ENCODE results near the gene MBTPS2. TPM values are rescaled to one million over a fixed set of nuclear protein-coding genes. Genes with fewer than 3 reads are reported as not detected.
"Not testable (repeated sequence)": the region's sequence is repeated elsewhere in the genome, so short reads cannot be mapped to it uniquely, and the experiment has no call there.

The MBTPS2 gene
- total and polyA plus RNA-seq, 8 donors = 1.2 to 20.2 (median 2.1) TPM; not detected in 1

DNA sequence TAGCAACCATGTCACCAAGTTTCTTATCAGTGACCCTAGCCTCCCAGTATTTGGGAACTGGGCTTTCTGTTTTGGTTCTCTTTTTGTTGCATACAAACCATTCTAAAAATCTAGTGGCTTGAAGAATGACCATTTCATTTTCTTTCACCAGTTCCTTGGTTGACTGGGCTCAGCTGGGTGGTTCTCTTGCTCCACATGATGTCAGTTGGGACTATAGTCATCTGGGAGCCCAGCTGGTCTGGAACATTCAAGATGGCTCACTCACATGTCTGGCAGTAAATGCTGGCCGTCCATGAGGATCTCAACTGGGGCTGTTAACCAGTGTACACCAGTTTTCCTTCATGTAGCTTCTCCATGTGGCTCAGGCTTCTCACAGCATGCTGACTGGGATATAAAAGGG lies 27.6 kb upstream of the MBTPS2 start:
- Histone ChIP-seq H3K9me3 (peaks cover 0 to 13% (median 3%) of the 10 kb centered on the region in 4 donors), H3K4me1 (no peaks in the 10 kb centered on the region), H3K36me3 (no peaks in the 10 kb centered on the region), H3K4me3 (no peak overlapping the region), H3K27me3 (no peaks in the 10 kb centered on the region), H3K27ac (no peak overlapping the region)
- 60 to 95% (median 71%) methylated on average over 1 of the region's 1 CpG for WGBS, 5 donors
- DNase-seq = no peak
- intact Hi-C loops (cut with DNase I; ENCODE audit: low total_unique reads) = no loop called here
- no peak for TF ChIP-seq EP300 (IDR thresholded peaks at IDR 0.05)
- TF ChIP-seq, protein P1, sequence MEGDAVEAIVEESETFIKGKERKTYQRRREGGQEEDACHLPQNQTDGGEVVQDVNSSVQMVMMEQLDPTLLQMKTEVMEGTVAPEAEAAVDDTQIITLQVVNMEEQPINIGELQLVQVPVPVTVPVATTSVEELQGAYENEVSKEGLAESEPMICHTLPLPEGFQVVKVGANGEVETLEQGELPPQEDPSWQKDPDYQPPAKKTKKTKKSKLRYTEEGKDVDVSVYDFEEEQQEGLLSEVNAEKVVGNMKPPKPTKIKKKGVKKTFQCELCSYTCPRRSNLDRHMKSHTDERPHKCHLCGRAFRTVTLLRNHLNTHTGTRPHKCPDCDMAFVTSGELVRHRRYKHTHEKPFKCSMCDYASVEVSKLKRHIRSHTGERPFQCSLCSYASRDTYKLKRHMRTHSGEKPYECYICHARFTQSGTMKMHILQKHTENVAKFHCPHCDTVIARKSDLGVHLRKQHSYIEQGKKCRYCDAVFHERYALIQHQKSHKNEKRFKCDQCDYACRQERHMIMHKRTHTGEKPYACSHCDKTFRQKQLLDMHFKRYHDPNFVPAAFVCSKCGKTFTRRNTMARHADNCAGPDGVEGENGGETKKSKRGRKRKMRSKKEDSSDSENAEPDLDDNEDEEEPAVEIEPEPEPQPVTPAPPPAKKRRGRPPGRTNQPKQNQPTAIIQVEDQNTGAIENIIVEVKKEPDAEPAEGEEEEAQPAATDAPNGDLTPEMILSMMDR (IDR thresholded peaks at IDR 0.05) = no peak
- no peak for TF ChIP-seq POLR2AphosphoS5 (IDR thresholded peaks at IDR 0.05)
- no peak for TF ChIP-seq POLR2A (IDR thresholded peaks at IDR 0.05)

DNA sequence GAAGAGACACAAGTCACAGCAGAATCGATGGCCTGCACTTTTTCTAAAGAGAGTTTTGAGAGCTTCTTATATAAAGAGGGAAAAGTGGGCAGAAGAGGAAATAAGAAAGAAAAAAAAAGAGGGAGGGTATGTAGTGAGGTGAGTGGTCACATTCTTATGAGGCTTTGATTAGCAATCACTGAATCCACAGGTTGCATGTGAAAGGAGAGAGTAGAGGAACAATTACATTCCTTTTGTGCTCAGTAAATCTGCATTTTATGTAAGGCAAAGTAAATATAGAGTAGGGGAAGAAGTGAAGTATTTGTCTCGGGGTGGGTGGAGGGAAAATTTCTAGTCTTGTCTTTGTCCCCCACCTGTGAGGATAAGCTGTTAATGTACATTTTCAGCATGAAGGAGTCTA lies 26.8 kb upstream of the MBTPS2 start:
- H3K36me3 ChIP-seq = no peaks in the 10 kb centered on the region
- H3K4me3 ChIP-seq = no peak overlapping the region
- intact Hi-C loops (cut with DNase I; ENCODE audit: low total_unique reads) = no loop called here
- no peak overlapping the region for H3K27ac ChIP-seq
- no peaks in the 10 kb centered on the region for H3K4me1 ChIP-seq
- 59 to 76% (median 66%) methylated on average over 2 of the region's 2 CpGs for WGBS, 5 donors
- no peaks in the 10 kb centered on the region for H3K27me3 ChIP-seq
- peaks cover 0 to 13% (median 3%) of the 10 kb centered on the region in 4 donors for H3K9me3 ChIP-seq
- DNase-seq = no peak
- TF ChIP-seq POLR2A (IDR thresholded peaks at IDR 0.05) (no peak), POLR2AphosphoS5 (IDR thresholded peaks at IDR 0.05) (no peak), EP300 (IDR thresholded peaks at IDR 0.05) (no peak)
- TF ChIP-seq, protein P1 (IDR thresholded peaks at IDR 0.05) = no peak

DNA sequence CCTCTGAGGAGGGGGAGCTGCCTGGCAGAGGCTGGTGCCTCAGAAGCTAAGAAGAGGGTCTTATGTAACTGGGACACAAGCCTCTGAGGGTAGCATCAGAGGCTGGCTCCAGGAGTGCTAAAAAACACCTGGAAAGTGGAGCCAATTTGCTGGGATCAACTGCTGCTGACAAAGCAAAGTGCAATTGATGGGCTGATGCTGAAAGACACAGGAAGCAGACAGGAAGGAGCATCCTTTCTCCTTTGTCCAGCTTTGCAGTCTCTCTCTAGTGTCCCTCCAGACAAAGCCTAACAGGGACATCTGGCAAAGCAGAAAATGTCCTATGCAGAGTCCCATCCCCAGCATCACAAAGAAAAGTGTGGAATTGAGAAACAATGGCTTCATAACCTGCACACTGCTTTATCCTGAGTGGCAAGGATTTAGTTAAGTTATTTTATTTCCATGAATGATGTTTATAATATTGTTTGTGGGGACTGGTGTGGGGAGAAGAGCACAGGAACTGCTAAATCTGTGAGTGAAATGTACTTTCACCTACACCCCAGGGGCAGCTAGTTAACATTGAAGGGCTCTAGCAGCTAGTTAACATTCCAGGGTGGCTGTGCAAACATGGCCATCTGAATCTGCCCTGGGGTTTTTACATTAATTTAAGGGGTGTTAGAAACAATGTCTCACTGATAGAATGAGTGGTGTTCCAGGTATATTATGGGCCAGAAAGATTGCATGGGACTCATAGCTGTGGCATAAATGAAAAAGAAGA lies 25.6 kb upstream of the MBTPS2 start:
- H3K27me3 ChIP-seq = no peaks in the 10 kb centered on the region
- H3K27ac ChIP-seq = no peak overlapping the region
- intact Hi-C loops (cut with DNase I; ENCODE audit: low total_unique reads) = no loop called here
- H3K4me1 ChIP-seq = no peaks in the 10 kb centered on the region
- no peak for TF ChIP-seq POLR2AphosphoS5 (IDR thresholded peaks at IDR 0.05)
- no peak for TF ChIP-seq POLR2A (IDR thresholded peaks at IDR 0.05)
- TF ChIP-seq EP300 (IDR thresholded peaks at IDR 0.05) = no peak
- TF ChIP-seq, protein P1 (IDR thresholded peaks at IDR 0.05) = no peak
- H3K36me3 ChIP-seq = no peaks in the 10 kb centered on the region
- no peak overlapping the region for H3K4me3 ChIP-seq
- peaks cover 0 to 13% (median 3%) of the 10 kb centered on the region in 4 donors for H3K9me3 ChIP-seq
- DNase-seq = no peak

DNA sequence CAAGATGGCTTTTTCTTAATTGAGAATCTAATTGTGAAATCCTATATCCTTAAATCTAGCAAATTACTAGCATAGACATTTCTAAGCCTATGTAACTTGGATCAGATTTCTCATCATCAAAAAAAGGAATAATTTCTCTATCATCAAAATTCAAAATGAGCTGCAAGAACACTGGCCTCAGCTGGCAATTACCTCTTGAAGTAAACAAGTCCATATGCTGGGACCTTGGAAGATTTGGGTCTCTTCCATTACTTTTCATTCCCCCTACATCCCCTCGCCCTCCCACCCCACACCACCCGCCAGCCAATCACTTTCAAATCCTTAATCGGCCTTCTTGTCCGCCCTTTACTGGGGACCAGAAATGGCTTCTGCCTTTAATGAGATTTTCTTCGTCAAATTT lies 23.3 kb upstream of the MBTPS2 start:
- no peak for TF ChIP-seq POLR2AphosphoS5 (IDR thresholded peaks at IDR 0.05)
- Histone ChIP-seq H3K9me3 (peaks cover 0 to 13% (median 3%) of the 10 kb centered on the region in 4 donors), H3K27ac (no peak overlapping the region), H3K4me1 (no peaks in the 10 kb centered on the region), H3K27me3 (no peaks in the 10 kb centered on the region), H3K4me3 (no peak overlapping the region), H3K36me3 (no peaks in the 10 kb centered on the region)
- 72 to 87% (median 85%) methylated on average over 5 of the region's 5 CpGs for WGBS, 5 donors
- no peak for DNase-seq
- intact Hi-C loops (cut with DNase I; ENCODE audit: low total_unique reads) = no loop called here

DNA sequence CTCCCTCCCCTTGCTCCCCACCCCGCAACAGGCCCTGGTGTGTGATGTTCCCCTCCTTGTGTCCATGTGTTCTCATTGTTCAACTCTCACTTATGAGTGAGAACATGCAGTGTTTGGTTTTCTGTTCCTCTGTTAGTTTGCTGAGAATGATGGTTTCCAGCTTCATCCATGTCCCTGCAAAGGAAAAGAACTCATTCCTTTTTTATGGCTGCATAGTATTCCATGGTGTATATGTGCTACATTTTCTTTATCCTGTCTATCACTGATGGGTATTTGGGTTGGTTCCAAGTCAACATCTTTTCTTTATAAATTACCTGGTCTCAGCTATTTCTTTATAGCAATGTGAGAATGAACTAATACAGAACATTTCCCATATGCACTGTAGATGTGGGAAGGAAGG lies 19.2 kb upstream of the MBTPS2 start:
- H3K27ac ChIP-seq; H3K4me1 ChIP-seq; H3K36me3 ChIP-seq; DNase-seq; intact Hi-C loops (cut with DNase I; ENCODE audit: low total_unique reads); H3K9me3 ChIP-seq; H3K27me3 ChIP-seq; H3K4me3 ChIP-seq: not testable (repeated sequence)
- WGBS, 5 donors = 69 to 95% (median 79%) methylated on average over 1 of the region's 1 CpG

Data from stomach (tissue), 9 donors.